SK-N-MC (cell line): Measurements from ENCODE around the gene CAMKV.

ENCODE experiments used
- EZH2 ChIP-seq: fragments of 200-600 bp; sonication (generic); IDR thresholded peaks from one replicate; pipeline ENCODE4 v1.6.1; 2017; ENCODE audit warnings: antibody characterized with exemption
- POLR2AphosphoS5 ChIP-seq: IDR thresholded peaks from 2 replicates; pipeline ENCODE4 v1.6.1; 2012; ENCODE audit warnings: mild to moderate bottlenecking, low read depth, low read length, borderline replicate concordance

DNA sequence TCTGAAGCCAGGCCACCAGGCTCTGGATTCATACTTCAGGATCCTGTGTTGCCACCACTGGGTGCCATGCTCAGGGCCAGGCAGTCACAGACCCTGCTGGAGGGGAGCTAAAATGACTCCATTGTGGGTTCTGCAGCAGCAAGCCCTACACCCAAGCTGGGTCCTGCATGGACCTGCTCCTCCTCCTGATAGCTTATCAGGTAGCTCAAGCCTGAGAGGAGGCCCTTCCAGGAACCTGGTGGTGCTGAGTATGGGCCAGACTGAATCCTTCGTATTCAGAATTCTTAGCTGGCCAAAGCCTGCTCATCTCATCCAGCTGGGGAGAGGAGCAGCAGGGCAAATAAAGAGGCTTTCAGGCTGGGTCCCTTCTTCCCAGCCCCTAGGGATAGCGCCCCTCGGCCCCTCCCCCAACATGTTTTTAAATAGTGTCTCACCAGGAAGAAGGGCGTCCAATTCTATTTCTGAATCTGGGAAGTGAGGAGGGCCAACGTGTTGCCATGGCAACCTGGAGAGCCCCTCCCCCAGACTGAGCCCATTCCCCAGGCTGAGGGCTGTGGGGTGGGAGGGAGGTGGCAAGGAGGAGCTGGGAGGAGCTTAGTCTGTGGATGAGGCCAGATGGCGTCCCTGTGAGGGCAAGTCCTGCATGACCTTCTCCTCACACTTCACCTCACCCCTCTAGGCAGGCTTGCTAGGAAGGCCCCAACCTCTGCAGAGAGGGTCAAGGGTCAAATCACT, 11.0 kb upstream of the CAMKV start:
- TF ChIP-seq EZH2 (no peak), POLR2AphosphoS5 (no peak)
